HG03354 (cell line): Measurements from ENCODE around the gene BMP7.
"Not testable (repeated sequence)": the region's sequence is repeated elsewhere in the genome, so short reads cannot be mapped to it uniquely, and the experiment has no call there.

Experiments used
- ATAC-seq: cut with Tn5 transposase; IDR thresholded peaks from one replicate; pipeline ENCODE4 v1.9.1; 2021; ENCODE audit warnings: mild to moderate bottlenecking; ENCODE audit not compliant: unreplicated experiment, poor library complexity, severe bottlenecking

Gene BMP7

GRCh38 chr20:57200882-57201695, 65.4 kb downstream of the BMP7 start:
- no peak for ATAC-seq

- no peak for ATAC-seq
Observed at GRCh38 chr20:57199656-57200405, 66.6 kb downstream of the BMP7 start.

- no peak for ATAC-seq
Observed at GRCh38 chr20:57198132-57199072, 68.0 kb downstream of the BMP7 start.

GRCh38 chr20:57197352-57198131, 68.9 kb downstream of the BMP7 start:
- no peak for ATAC-seq

GRCh38 chr20:57195469-57196100, 70.9 kb downstream of the BMP7 start:
- no peak for ATAC-seq

- no peak for ATAC-seq
Observed at GRCh38 chr20:57195023-57195422, 71.4 kb downstream of the BMP7 start.

- no peak for ATAC-seq
Observed at GRCh38 chr20:57194154-57194553, 72.3 kb downstream of the BMP7 start.

GRCh38 chr20:57193094-57193493, 73.3 kb downstream of the BMP7 start:
- no peak for ATAC-seq

GRCh38 chr20:57192311-57192710, 74.1 kb downstream of the BMP7 start:
- no peak for ATAC-seq

GRCh38 chr20:57191265-57191638, 75.2 kb downstream of the BMP7 start:
- not testable (repeated sequence) for ATAC-seq

GRCh38 chr20:57190536-57191264, 75.7 kb downstream of the BMP7 start:
- no peak for ATAC-seq

GRCh38 chr20:57189713-57190112, 76.7 kb downstream of the BMP7 start:
- ATAC-seq, result no peak

GRCh38 chr20:57188576-57189079, 77.8 kb downstream of the BMP7 start:
- no peak for ATAC-seq

- no peak for ATAC-seq
Observed at GRCh38 chr20:57188056-57188455, 78.4 kb downstream of the BMP7 start.

GRCh38 chr20:57187068-57187634, 79.3 kb downstream of the BMP7 start:
- ATAC-seq, result no peak

- no peak for ATAC-seq
Observed at GRCh38 chr20:57186192-57186591, 80.2 kb downstream of the BMP7 start.

- ATAC-seq, result no peak
Observed at GRCh38 chr20:57185188-57185743, 81.2 kb downstream of the BMP7 start.
